Measurements from ENCODE around the gene KCNIP4.

DNA sequence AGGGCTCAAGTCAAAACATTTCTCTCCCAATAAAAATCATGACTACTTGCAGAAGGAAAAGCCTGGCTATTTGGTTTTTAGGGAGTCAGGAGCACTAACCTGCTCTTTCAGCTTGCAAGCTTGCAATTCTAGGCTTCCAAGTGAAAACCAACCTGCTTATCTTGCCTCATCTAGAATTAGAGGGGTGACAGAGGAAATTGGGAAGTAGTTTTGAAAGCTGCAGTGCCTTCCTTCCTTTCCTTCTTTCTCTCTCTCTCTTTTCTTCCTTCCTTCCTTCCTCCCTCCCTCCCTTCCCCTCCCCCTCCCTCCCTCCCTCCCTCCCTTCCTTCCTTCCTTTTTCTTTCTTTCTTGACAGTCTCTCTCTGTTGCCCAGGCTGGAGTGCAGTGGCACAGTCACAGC, 417.5 kb downstream of the KCNIP4 start:
- TF ChIP-seq, protein P1, sequence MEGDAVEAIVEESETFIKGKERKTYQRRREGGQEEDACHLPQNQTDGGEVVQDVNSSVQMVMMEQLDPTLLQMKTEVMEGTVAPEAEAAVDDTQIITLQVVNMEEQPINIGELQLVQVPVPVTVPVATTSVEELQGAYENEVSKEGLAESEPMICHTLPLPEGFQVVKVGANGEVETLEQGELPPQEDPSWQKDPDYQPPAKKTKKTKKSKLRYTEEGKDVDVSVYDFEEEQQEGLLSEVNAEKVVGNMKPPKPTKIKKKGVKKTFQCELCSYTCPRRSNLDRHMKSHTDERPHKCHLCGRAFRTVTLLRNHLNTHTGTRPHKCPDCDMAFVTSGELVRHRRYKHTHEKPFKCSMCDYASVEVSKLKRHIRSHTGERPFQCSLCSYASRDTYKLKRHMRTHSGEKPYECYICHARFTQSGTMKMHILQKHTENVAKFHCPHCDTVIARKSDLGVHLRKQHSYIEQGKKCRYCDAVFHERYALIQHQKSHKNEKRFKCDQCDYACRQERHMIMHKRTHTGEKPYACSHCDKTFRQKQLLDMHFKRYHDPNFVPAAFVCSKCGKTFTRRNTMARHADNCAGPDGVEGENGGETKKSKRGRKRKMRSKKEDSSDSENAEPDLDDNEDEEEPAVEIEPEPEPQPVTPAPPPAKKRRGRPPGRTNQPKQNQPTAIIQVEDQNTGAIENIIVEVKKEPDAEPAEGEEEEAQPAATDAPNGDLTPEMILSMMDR (IDR thresholded peaks at IDR 0.05), result no peak
- TF ChIP-seq POLR2A (IDR thresholded peaks at IDR 0.05), result no peak
